BE2C (cell line): ENCODE results near the gene ARPP19.

Experiments
- DNase-seq: peaks from one replicate; pipeline ENCODE4 v3.0.0-alpha.2; 2020
- H3K27me3 ChIP-seq: fragments of 250-450 bp; sonication (Bioruptor Pico); 2 replicates; pipeline ENCODE4 v1.5.1; 2020; ENCODE audit warnings: mild to moderate bottlenecking
- H3K36me3 ChIP-seq: fragments of 250-450 bp; sonication (Bioruptor Pico); 2 replicates; pipeline ENCODE4 v1.5.1; 2020; ENCODE audit warnings: mild to moderate bottlenecking
- H3K4me1 ChIP-seq: fragments of 250-450 bp; sonication (Bioruptor Pico); 2 replicates; pipeline ENCODE4 v1.5.1; 2020
- H3K4me3 ChIP-seq: 2 replicates; pipeline ENCODE4 v1.5.1; 2011; ENCODE audit warnings: low read depth, low read length
- H3K9me3 ChIP-seq: fragments of 250-450 bp; sonication (Bioruptor Pico); 2 replicates; pipeline ENCODE4 v1.5.1; 2020
- CTCF ChIP-seq: IDR thresholded peaks from 2 replicates; pipeline ENCODE4 v1.5.1; 2012; ENCODE audit warnings: mild to moderate bottlenecking, low read depth, low read length

ARPP19 gene

GRCh38 chr15:52563501-52564060 is 5.2 kb downstream of the ARPP19 start:
- Histone ChIP-seq H3K36me3 (peaks cover 11% of the 10 kb centered on the region), H3K27me3 (no peaks in the 10 kb centered on the region), H3K9me3 (no peaks in the 10 kb centered on the region), H3K4me3 (no peak overlapping the region), H3K4me1 (peaks cover 12% of the 10 kb centered on the region)
- no peak for DNase-seq
- TF ChIP-seq CTCF, result no peak

DNA sequence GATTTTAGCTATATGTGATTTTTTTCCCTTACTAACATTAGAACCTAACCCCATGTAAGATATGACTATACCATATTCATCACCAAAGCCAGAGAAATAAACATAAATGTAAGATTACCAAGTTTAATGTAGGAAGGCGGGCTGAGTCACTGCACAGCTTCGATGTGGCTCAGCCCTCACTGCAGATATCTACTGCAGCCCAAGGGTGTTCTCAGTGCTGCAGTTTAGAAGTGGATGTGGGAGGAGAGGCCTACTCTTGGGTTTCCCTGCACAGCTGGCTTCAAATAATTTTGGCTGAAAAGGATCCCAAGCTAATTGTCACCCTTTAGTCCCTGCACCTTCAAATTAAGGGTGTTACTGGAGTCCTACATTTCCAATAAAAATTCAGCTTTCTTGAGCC is 9.3 kb downstream of the ARPP19 start:
- H3K9me3 ChIP-seq, result no peaks in the 10 kb centered on the region
- H3K4me1 ChIP-seq, result peaks cover 25% of the 10 kb centered on the region
- H3K27me3 ChIP-seq, result no peaks in the 10 kb centered on the region
- TF ChIP-seq CTCF, result no peak
- DNase-seq, result no peak
- H3K4me3 ChIP-seq, result no peak overlapping the region
- peaks cover 24% of the 10 kb centered on the region for H3K36me3 ChIP-seq

DNA sequence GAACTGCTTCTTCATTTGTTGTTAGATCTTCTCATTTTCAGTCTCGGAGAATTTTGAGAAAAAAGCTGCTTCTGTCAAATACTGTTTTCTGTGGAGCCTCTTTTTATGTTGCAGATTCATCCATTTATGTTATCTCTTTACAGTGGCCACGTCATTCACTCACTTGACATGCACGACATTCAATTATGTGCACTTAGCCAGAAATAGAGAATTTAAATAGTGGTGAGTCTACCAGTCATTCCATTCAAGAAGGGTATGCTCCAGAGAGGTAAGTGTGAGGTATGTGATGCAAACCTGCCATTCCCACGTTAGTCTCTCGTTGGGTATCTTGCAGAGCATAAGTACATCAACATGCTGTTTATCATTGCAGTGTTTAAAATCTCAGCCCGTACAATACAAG is 9.8 kb downstream of the ARPP19 start:
- Histone ChIP-seq H3K9me3 (no peaks in the 10 kb centered on the region), H3K4me3 (no peak overlapping the region), H3K4me1 (peaks cover 28% of the 10 kb centered on the region), H3K27me3 (no peaks in the 10 kb centered on the region), H3K36me3 (peaks cover 25% of the 10 kb centered on the region)
- DNase-seq, result no peak
- no peak for TF ChIP-seq CTCF

DNA sequence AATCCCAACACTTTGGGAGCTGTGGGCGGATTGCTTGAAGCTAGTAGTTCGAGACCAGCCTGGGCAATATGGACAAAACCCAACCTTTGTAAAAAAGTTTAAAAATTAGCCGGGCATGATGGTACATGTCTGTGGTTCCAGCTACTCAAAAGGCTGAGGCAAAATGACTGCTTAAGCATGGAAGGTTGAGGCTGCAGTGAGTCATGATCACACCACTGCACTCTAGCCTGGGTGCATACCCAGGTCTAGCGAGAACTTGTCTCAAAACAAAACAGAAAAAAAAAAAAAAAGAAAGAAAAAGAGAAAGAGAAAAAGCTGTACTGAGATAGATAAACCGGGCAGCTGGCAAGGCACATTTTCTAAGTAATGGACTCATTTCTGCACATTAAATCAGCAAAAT is 10.6 kb downstream of the ARPP19 start:
- no peak for TF ChIP-seq CTCF
- Histone ChIP-seq H3K4me3 (no peak overlapping the region), H3K27me3 (no peaks in the 10 kb centered on the region), H3K4me1 (peaks cover 32% of the 10 kb centered on the region), H3K9me3 (no peaks in the 10 kb centered on the region), H3K36me3 (peaks cover 31% of the 10 kb centered on the region)
- DNase-seq, result no peak

- H3K36me3 ChIP-seq, result peaks cover 33% of the 10 kb centered on the region
These were observed 11.6 kb downstream of the ARPP19 start for GRCh38 chr15:52557274-52557641.

More at GRCh38 chr15:52557274-52557641, 11.6 kb downstream of the ARPP19 start:
- DNase-seq, result no peak
- Histone ChIP-seq H3K4me1 (peaks cover 32% of the 10 kb centered on the region), H3K4me3 (no peak overlapping the region), H3K27me3 (no peaks in the 10 kb centered on the region), H3K9me3 (no peaks in the 10 kb centered on the region)
- no peak for TF ChIP-seq CTCF
